PFSK-1 (cell line): ENCODE data around the gene CYTIP.

ENCODE experiments used
- FOXP2 ChIP-seq: optimal IDR thresholded peaks from 2 replicates; pipeline ENCODE3; 2011; ENCODE audit warnings: borderline replicate concordance, control low read depth, inconsistent platforms; ENCODE audit not compliant: insufficient read depth; ENCODE audit errors: extremely low read length, extremely low read depth
- POLR2AphosphoS5 ChIP-seq: IDR thresholded peaks from 2 replicates; pipeline ENCODE4 v1.6.1; 2012; ENCODE audit warnings: low read depth, mild to moderate bottlenecking, control low read depth, low read length, moderate library complexity
- REST ChIP-seq, 2 experiments: IDR thresholded peaks; 2 replicates each; pipeline versions ENCODE4 v1.6.1 to v1.8.0; 2011 to 2012; ENCODE audit warnings: low read depth in 2 of 2, low read length in 2 of 2, control low read depth in 1 of 2, inconsistent platforms in 1 of 2, mild to moderate bottlenecking in 1 of 2, moderate library complexity in 1 of 2; ENCODE audit not compliant: insufficient read depth in 1 of 2
- SIN3A ChIP-seq: IDR thresholded peaks from 2 replicates; pipeline ENCODE4 v1.6.1; 2012; ENCODE audit warnings: mild to moderate bottlenecking, low read length, moderate library complexity, borderline replicate concordance; ENCODE audit not compliant: insufficient read depth
- TAF1 ChIP-seq: IDR thresholded peaks from 2 replicates; pipeline ENCODE4 v1.6.1; 2012; ENCODE audit warnings: low read length, control low read depth, borderline replicate concordance; ENCODE audit not compliant: insufficient read depth

Gene CYTIP

GRCh38 chr2:157426477-157426994 lies 17.4 kb downstream of the CYTIP start:
- TF ChIP-seq POLR2AphosphoS5 = no peak
- TF ChIP-seq TAF1 = no peak
- no peak for TF ChIP-seq REST (IDR thresholded peaks at IDR 0.05; ENCODE audit: insufficient read depth in 1 of 2, low read depth in 2 of 2, low read length in 2 of 2)
- no peak for TF ChIP-seq SIN3A
- TF ChIP-seq FOXP2 = no peak

- TF ChIP-seq REST (IDR thresholded peaks at IDR 0.05; ENCODE audit: insufficient read depth in 1 of 2, low read depth in 2 of 2, low read length in 2 of 2) (no peak), FOXP2 (no peak), POLR2AphosphoS5 (no peak)
These were observed 19.5 kb downstream of the CYTIP start for GRCh38 chr2:157424374-157424773.

GRCh38 chr2:157421964-157422363 lies 21.9 kb downstream of the CYTIP start:
- no peak for TF ChIP-seq REST (IDR thresholded peaks at IDR 0.05; ENCODE audit: insufficient read depth in 1 of 2, low read depth in 2 of 2, low read length in 2 of 2)
- no peak for TF ChIP-seq TAF1
- no peak for TF ChIP-seq FOXP2
- TF ChIP-seq SIN3A = no peak
- no peak for TF ChIP-seq POLR2AphosphoS5

- TF ChIP-seq FOXP2 = no peak
- TF ChIP-seq TAF1 = no peak
- TF ChIP-seq POLR2AphosphoS5 = no peak
- TF ChIP-seq REST (IDR thresholded peaks at IDR 0.05; ENCODE audit: insufficient read depth in 1 of 2, low read depth in 2 of 2, low read length in 2 of 2) = no peak
- no peak for TF ChIP-seq SIN3A
These were observed 22.5 kb downstream of the CYTIP start for GRCh38 chr2:157421331-157421944.
